ENCODE results near the gene TCAIM. TPM values are rescaled to one million over a fixed set of nuclear protein-coding genes. Genes with fewer than 3 reads are reported as not detected.

TCAIM gene
- total RNA-seq, 3 donors from 2014 or later (not counting 1 experiment from before 2014, with no cell fraction given): 10.9 to 11.2 (median 11.0) TPM

GRCh38 chr3:44419116-44419922, 80.8 kb downstream of the TCAIM start:
- no peaks in the 10 kb centered on the region for H3K27me3 Mint-ChIP-seq (ENCODE audit: low read depth in 2 of 2)
- no peaks in the 10 kb centered on the region for H3K36me3 ChIP-seq (ENCODE audit: control insufficient read depth, insufficient read depth, low read length)
- H3K4me3 Mint-ChIP-seq: no peak overlapping the region
- H3K27me3 ChIP-seq (ENCODE audit: control insufficient read depth, insufficient read depth, low read length): no peaks in the 10 kb centered on the region
- intact Hi-C loops (cut with micrococcal nuclease): no loop called here
- H3K36me3 Mint-ChIP-seq: no peaks in the 10 kb centered on the region
- H3K27ac ChIP-seq (ENCODE audit: low read length): no peak overlapping the region
- no peak overlapping the region for H3K27ac Mint-ChIP-seq
- WGBS (ENCODE audit: insufficient coverage): 78% methylated on average over 11 of the region's 11 CpGs
- no peaks in the 10 kb centered on the region for H3K9me3 Mint-ChIP-seq
- H3K4me3 ChIP-seq (ENCODE audit: low read length): no peak overlapping the region
- DNase-seq (no peak), ATAC-seq (no peak)
- H3K4me1 Mint-ChIP-seq: peaks cover 0 to 5% of the 10 kb centered on the region in 2 donors
- H3K9me3 ChIP-seq (ENCODE audit: control insufficient read depth, insufficient read depth, low read length): no peaks in the 10 kb centered on the region
- TF ChIP-seq CTCF (IDR thresholded peaks at IDR 0.05): no peak
- H3K4me1 ChIP-seq (ENCODE audit: control insufficient read depth, insufficient read depth, low read length): no peaks in the 10 kb centered on the region

- no peaks in the 10 kb centered on the region for H3K27me3 ChIP-seq (ENCODE audit: control insufficient read depth, insufficient read depth, low read length)
- no peaks in the 10 kb centered on the region for H3K36me3 Mint-ChIP-seq
- H3K9me3 Mint-ChIP-seq: no peaks in the 10 kb centered on the region
- H3K36me3 ChIP-seq (ENCODE audit: control insufficient read depth, insufficient read depth, low read length): no peaks in the 10 kb centered on the region
- no peak overlapping the region for H3K4me3 Mint-ChIP-seq
- H3K4me1 Mint-ChIP-seq: no peaks in the 10 kb centered on the region
- ATAC-seq (no peak), DNase-seq (no peak)
- no peak for TF ChIP-seq CTCF (IDR thresholded peaks at IDR 0.05)
- no peak overlapping the region for H3K27ac ChIP-seq (ENCODE audit: low read length)
- H3K27ac Mint-ChIP-seq: no peak overlapping the region
- intact Hi-C loops (cut with micrococcal nuclease): no loop called here
- no peaks in the 10 kb centered on the region for H3K9me3 ChIP-seq (ENCODE audit: control insufficient read depth, insufficient read depth, low read length)
- no peaks in the 10 kb centered on the region for H3K27me3 Mint-ChIP-seq (ENCODE audit: low read depth in 2 of 2)
- 87% methylated on average over 14 of the region's 14 CpGs for WGBS (ENCODE audit: insufficient coverage)
- no peak overlapping the region for H3K4me3 ChIP-seq (ENCODE audit: low read length)
- no peaks in the 10 kb centered on the region for H3K4me1 ChIP-seq (ENCODE audit: control insufficient read depth, insufficient read depth, low read length)
Observed at GRCh38 chr3:44419923-44420650, 81.5 kb downstream of the TCAIM start.

- H3K4me1 Mint-ChIP-seq: no peaks in the 10 kb centered on the region
- H3K27me3 Mint-ChIP-seq (ENCODE audit: low read depth in 2 of 2): no peaks in the 10 kb centered on the region
- H3K27me3 ChIP-seq (ENCODE audit: control insufficient read depth, insufficient read depth, low read length): no peaks in the 10 kb centered on the region
- no peaks in the 10 kb centered on the region for H3K9me3 Mint-ChIP-seq
- no peaks in the 10 kb centered on the region for H3K4me1 ChIP-seq (ENCODE audit: control insufficient read depth, insufficient read depth, low read length)
- H3K4me3 ChIP-seq (ENCODE audit: low read length): no peak overlapping the region
- intact Hi-C loops (cut with micrococcal nuclease): no loop called here
- TF ChIP-seq CTCF (IDR thresholded peaks at IDR 0.05): no peak
- no peaks in the 10 kb centered on the region for H3K9me3 ChIP-seq (ENCODE audit: control insufficient read depth, insufficient read depth, low read length)
- no peaks in the 10 kb centered on the region for H3K36me3 Mint-ChIP-seq
- no peak overlapping the region for H3K27ac ChIP-seq (ENCODE audit: low read length)
- no peak overlapping the region for H3K27ac Mint-ChIP-seq
- H3K4me3 Mint-ChIP-seq: no peak overlapping the region
- 77% methylated on average over 1 of the region's 1 CpG for WGBS (ENCODE audit: insufficient coverage)
- no peak for DNase-seq
- no peak for ATAC-seq
- no peaks in the 10 kb centered on the region for H3K36me3 ChIP-seq (ENCODE audit: control insufficient read depth, insufficient read depth, low read length)
Observed at GRCh38 chr3:44420676-44421075, 82.1 kb downstream of the TCAIM start.
